ENCODE measurements around the gene HCFC1R1.

Gene HCFC1R1

DNA sequence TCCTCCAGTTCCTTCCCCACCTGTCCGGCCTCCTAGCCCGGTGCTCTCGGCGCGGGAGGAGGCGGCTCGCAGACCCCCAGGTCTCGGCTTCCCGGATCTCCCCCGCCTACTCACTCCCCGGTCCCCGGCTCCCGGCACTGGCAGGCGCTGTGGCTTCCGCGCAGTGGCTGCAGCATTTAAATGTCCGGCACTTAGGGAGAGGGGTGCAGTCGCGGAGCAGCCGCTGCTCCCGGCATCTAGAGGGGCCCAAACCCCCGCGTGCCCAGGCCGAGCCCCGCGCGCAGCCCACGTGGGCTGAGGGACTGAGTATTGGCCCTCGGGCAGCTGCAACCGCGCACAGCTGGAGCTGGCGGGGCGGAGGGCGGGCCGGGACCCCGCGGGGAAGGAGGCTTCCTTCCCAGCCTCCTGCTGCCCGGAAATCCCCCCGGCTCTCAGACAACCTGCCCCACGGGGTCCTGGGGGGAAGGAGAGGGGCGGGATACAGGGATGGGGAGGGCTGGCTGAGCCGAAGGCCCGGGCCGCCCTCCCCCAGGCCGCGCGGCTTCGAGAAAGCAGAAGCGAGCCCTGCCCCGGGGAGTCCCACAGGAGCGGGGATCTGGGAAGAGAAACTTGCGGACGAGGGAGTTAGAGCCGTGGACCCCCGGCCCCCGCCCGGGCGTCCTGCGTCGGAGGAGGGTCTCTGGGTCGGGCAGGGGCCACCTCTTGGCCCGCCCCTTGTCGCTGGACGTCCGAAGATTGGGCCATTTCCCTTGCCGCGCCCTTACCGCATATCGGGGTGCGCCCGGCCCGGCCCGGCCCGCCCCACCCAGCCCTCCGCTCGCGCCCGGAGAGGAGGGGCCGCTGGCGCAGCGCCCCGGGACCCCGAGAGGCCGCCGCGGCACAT is 22.3 kb upstream of the HCFC1R1 start, which contains the start of gene MMP25:
Gene MMP25 (plus strand): TSS at position 804 of the 883 bp plus-strand sequence. CDS start 357 bp downstream, outside the sequence.
- H3K27ac ChIP-seq: peak within 1 kb of the TSS; percentile 29
- no peak for TF ChIP-seq CTCF (conservative IDR thresholded peaks at IDR 0.05)
- TF ChIP-seq ZFX (IDR thresholded peaks at IDR 0.05): no peak

- H3K27ac ChIP-seq: no peak overlapping the region; the same call in 1 of the 2 replicates
- TF ChIP-seq ZFX (IDR thresholded peaks at IDR 0.05) (no peak), CTCF (conservative IDR thresholded peaks at IDR 0.05) (no peak)
Measured at GRCh38 chr16:3044708-3045107, 21.0 kb upstream of the HCFC1R1 start.

- TF ChIP-seq CTCF (conservative IDR thresholded peaks at IDR 0.05): no peak
- no peak for TF ChIP-seq ZFX (IDR thresholded peaks at IDR 0.05)
- no peak overlapping the region for H3K27ac ChIP-seq
Measured at GRCh38 chr16:3042376-3042775, 18.6 kb upstream of the HCFC1R1 start.

- no peak for TF ChIP-seq ZFX (IDR thresholded peaks at IDR 0.05)
- no peak for TF ChIP-seq CTCF (conservative IDR thresholded peaks at IDR 0.05)
- H3K27ac ChIP-seq: no peak overlapping the region
Measured at GRCh38 chr16:3038896-3039295, 15.2 kb upstream of the HCFC1R1 start.

DNA sequence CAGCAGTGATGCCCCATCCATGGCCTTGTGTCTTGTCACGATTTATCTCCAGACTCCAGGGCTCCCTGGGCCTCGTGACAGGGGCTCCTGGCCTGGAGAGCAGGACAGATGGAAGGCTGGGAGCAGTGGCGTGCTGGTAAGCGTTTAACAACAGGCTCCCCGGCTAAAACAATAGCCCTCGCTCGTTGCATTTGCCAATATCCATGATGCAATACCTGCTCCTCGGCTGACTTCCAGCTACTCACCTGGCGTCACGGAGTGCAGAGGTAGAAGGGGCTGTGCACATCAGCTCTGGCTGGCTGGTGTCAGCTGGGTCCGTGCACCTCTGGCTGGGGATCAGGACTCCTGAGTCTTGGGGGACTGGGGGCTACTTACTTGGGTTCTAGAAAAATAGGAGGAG is 14.5 kb upstream of the HCFC1R1 start:
- TF ChIP-seq ZFX (IDR thresholded peaks at IDR 0.05): no peak
- no peak for TF ChIP-seq CTCF (conservative IDR thresholded peaks at IDR 0.05)
- peak overlapping the region; percentile 3; the same call in 1 of the 2 replicates for H3K27ac ChIP-seq

- peak within 1 kb of the TSS; percentile 66 for H3K27ac ChIP-seq
- no peak for TF ChIP-seq ZFX (IDR thresholded peaks at IDR 0.05)
- no peak for TF ChIP-seq CTCF (conservative IDR thresholded peaks at IDR 0.05)
Measured at GRCh38 chr16:3036726-3037315, 13.1 kb upstream of the HCFC1R1 start, which contains the start of gene BICDL2. Gene BICDL2 (minus strand): TSS chr16:3036944. CDS start chr16:3035496, 1,448 bp downstream.

All from C4-2B (cell line).